HAP-1 (cell line): ENCODE measurements around the gene PRXL2B.
"Not testable (repeated sequence)": the region's sequence is repeated elsewhere in the genome, so short reads cannot be mapped to it uniquely, and the experiment has no call there.

Source experiments
- DNase-seq, 2 experiments: peaks; one replicate each; pipeline ENCODE4 v3.0.0-alpha.2; 2016 to 2020; ENCODE audit warnings: low spot score in 2 of 2
- H3K27me3 ChIP-seq: fragments of 250-450 bp; sonication (Bioruptor Pico); 2 replicates; pipeline ENCODE4 v1.5.1; 2020; ENCODE audit warnings: low read depth, mild to moderate bottlenecking, moderate library complexity
- H3K36me3 ChIP-seq: fragments of 250-450 bp; sonication (Bioruptor Pico); replicated peaks from 2 replicates; pipeline ENCODE4 v1.5.1; 2020; ENCODE audit warnings: mild to moderate bottlenecking
- H3K4me1 ChIP-seq: fragments of 250-450 bp; sonication (Bioruptor Pico); 2 replicates; pipeline ENCODE4 v1.5.1; 2020; ENCODE audit warnings: mild to moderate bottlenecking
- H3K4me3 ChIP-seq: fragments of 250-450 bp; sonication (Bioruptor Pico); 2 replicates; pipeline ENCODE4 v1.5.1; 2020; ENCODE audit warnings: mild to moderate bottlenecking, moderate library complexity
- H3K9me3 ChIP-seq: fragments of 250-450 bp; sonication (Bioruptor Pico); 2 replicates; pipeline ENCODE4 v1.5.1; 2020; ENCODE audit warnings: mild to moderate bottlenecking, moderate library complexity
- in situ Hi-C: fragments of 300-500 bp; cut with MboI; formaldehyde crosslinking; loops from 3 replicates; pipeline ENCODE4 v1.14.3; 2020; ENCODE audit warnings: low sequenced_read_pairs, inconsistent platforms, mixed read lengths

The PRXL2B gene

DNA sequence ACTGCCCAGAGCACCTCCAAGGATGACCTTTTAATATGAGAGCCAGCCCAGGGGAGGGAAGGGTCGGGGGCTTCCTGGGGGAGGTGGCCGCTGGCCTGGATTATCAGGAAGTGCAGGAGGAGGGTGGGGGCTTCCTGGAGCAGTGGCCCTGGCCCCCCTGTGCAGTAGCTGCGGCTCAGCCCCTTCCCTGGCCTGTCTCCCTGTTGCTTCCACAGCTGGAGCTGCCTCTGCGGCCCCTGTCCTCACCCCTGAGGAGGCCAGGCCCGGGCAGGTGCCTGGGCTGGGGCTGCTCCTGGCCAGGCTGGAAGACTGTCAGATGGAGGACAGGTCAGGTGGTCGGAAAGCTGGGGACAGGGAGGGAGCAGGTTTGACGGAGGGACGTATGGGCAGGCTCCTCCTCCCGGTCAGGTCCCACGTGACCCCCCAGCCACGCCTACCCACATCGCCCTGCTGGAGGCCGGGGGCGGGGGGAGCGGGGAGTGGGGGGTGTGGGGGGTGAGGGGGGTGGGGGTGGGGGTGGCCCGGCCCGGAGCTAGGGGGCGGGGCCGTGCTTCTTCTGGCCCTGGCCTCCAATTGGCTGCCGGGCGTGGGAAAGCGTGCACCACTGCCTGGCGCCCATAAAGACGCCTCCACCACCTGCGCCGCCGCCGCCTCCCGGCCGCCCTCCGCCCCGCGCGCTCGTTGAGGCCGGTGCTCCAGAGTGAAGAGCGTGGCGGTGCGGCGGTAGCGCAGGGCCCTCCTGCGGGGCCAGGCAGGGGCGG is 40.6 kb upstream of the PRXL2B start:
- H3K27me3 ChIP-seq = no peaks in the 10 kb centered on the region
- peaks cover 45% of the 10 kb centered on the region for H3K4me1 ChIP-seq
- H3K9me3 ChIP-seq = no peaks in the 10 kb centered on the region
- no peaks in the 10 kb centered on the region for H3K36me3 ChIP-seq
- H3K4me3 ChIP-seq = peak overlapping the region; percentile 37
- DNase-seq = peak; percentile 88 to 96
- in situ Hi-C loops = loop anchor here (5.0 kb wide), 1 partner anchor 134 kb away; the partner anchor contains the start of gene PEX10

DNA sequence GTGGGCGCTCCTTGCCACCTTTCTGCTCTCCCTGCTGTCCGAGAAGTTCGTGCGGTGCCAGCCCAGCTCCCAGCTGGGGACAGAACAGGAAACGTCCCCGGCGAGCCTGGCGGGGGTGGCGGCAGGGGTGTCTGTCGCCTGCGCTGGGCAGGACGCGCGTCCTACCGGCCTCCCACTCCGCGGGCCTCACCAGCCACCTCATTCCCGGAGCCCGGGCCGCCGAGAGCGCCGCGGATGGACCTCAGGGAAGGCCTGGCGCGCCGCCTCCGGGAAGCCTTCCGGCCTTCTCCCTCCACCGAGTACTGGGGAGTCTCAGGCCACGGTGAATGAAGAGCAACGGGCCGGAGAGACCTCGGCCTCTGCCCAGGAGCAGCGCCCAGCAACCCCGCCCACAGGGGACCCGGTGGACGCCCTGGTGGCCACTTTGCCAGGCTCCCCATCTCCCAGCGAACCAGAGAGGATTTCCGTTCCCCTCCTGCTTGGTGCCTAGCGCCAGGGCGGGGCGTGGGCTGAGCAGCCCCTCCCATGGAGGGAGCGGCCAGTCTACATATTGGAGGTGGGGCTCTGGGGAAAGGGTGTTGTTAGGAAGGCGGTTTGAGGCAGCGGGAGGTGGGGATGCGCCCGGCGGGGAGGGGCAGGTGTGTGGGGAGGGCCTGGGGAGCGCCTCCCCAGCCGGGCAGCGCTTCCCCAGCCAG is 39.9 kb upstream of the PRXL2B start:
- in situ Hi-C loops = loop anchor here (5.0 kb wide), 1 partner anchor 134 kb away; the partner anchor contains the start of gene PEX10
- Histone ChIP-seq H3K4me1 (peaks cover 43% of the 10 kb centered on the region), H3K4me3 (peak overlapping the region; percentile 37), H3K9me3 (no peaks in the 10 kb centered on the region), H3K36me3 (no peaks in the 10 kb centered on the region), H3K27me3 (no peaks in the 10 kb centered on the region)
- DNase-seq = peak; percentile 83 to 92

DNA sequence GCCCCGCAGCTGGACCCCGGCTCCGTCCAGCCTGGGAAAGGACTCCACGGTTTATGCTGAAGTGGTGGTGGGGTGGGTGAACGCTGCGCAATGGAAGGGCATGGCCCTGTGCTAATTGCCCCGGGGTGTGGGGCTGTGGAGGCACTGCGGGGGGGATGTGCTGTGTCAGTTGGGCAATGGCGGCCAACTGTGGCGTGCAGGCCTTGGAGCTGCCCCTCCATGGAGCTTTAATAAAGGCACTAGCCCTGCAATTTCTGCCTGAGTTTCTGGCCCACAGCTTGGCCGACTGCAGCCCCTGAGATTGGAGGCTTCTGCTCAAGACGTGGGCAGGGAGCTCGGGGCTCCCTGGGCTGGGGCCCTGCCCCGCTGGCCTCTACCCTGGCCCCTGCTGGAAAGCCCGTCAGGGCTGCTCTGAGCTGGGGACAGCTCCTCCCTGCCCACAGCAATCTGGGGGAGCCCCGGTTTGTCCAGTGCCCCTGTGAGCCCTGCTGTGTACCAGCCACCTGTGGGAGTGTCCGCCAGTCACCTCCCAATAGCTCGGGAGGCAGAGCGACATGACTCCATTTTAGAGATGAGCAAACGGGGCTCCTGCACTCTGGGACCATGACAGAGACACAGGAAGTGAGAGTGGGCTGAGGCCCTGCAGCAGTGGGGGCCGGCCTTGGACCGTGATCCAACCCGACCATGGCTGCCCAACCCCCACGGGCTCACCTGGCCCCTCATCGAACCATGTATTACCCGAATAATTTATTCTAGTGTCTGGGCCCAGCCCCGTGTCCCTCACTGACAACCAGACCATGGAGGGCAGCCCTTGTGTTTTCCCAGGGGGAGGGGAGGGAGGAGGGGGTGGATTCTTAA is 39.1 kb upstream of the PRXL2B start:
- Histone ChIP-seq H3K9me3 (no peaks in the 10 kb centered on the region), H3K27me3 (no peaks in the 10 kb centered on the region), H3K36me3 (no peaks in the 10 kb centered on the region), H3K4me3 (peak overlapping the region; percentile 37), H3K4me1 (peaks cover 43% of the 10 kb centered on the region)
- DNase-seq = no peak
- in situ Hi-C loops = loop anchor here (5.0 kb wide), 1 partner anchor 135 kb away; the partner anchor contains the start of gene PEX10

DNA sequence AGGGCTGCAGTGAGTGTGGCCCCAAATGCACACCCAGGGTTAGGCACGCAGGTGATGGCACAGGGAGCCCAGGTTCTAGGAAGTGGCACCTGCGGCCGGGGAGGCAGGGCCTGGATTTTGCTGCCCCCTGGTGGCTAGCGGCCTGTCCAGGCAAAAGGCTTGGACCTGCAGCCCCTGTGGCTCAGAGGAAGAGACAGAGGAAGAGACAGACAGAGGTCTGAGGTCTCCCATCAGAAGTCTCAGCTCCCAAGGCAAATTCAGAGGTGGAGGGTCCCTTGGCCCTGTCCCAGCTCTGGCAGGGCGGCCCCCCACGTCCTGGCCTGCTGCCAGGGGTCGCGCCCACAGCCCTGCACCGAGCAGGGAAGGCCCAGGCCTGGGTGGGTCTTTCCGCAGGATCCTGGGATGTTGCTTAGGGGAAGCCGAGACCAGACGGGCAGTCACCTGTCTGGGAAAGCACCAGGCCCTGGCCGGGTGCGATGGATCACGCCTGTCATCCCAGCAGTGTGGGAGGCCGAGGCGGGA is 38.4 kb upstream of the PRXL2B start:
- no peaks in the 10 kb centered on the region for H3K27me3 ChIP-seq
- peak; percentile 58 to 89 for DNase-seq
- peaks cover 43% of the 10 kb centered on the region for H3K4me1 ChIP-seq
- in situ Hi-C loops = loop anchor here (5.0 kb wide), 1 partner anchor 136 kb away; the partner anchor contains the start of gene PEX10
- H3K36me3 ChIP-seq = no peaks in the 10 kb centered on the region
- H3K9me3 ChIP-seq = no peaks in the 10 kb centered on the region
- no peak overlapping the region for H3K4me3 ChIP-seq

DNA sequence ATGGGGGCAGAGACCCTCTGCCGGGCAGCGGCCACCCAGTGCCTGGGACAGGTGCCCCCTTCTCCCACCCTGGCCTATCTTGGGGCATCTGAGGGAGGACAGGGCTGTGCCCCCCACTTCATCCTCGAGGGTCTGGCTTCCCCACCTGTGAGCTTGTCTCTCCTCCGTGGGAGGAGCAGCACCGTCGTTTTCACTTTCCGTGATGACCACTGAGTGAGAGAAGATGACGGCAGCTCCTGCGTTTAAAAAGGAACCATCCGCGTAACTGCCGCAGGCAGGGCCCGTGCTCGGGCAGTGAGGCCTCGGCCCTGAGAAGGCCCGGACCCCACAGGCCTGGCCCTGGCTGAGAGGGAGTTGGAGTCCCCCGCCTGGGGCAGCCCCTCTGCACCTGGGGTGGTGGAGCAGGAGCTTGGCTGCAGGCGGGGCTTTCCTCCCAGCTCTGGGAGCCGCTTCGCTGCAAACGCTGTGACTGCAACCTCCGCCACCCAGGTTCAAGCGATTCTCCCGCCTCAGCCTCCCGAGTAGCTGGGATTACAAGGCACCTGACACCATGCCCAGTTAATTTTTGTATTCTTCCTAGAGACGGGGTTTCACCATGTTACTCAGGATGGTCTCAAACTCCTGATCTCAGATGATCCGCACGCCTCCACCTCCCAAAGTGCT is 37.1 kb upstream of the PRXL2B start:
- in situ Hi-C loops = loop anchor here (5.0 kb wide), 1 partner anchor 137 kb away; the partner anchor contains the start of gene PEX10
- not testable (repeated sequence) for H3K4me3 ChIP-seq, H3K27me3 ChIP-seq, DNase-seq, H3K36me3 ChIP-seq, H3K9me3 ChIP-seq
- peaks cover 32% of the 10 kb centered on the region for H3K4me1 ChIP-seq

DNA sequence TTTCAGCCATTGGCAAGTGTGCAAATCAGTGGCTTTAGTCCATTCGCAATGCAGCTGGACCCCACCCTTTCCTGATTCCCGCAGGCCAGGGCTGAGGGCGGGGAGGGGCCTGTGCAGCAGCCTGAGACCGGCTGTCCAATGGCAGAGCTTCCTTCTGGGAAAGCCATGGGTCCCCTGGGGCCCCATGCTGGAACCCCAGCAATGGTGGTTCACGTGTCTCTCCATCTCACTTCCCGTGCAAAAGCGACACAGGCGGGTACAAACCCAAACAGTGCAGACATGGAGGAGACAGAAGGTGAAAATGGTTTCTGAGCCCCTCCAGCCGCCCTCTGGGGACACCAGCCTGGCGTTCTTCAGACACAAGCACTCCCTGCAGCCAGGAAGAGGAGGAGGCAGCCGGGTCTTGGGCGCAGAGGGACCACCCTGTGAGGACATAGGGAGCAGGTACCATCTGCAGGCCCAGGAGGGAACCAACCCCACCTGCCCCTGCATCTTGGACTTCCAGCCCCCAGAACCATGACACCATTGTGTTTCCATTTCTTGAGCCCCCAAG is 36.2 kb upstream of the PRXL2B start:
- H3K27me3 ChIP-seq, H3K36me3 ChIP-seq, in situ Hi-C loops, DNase-seq, H3K9me3 ChIP-seq, H3K4me3 ChIP-seq: not testable (repeated sequence)
- peaks cover 24% of the 10 kb centered on the region for H3K4me1 ChIP-seq

DNA sequence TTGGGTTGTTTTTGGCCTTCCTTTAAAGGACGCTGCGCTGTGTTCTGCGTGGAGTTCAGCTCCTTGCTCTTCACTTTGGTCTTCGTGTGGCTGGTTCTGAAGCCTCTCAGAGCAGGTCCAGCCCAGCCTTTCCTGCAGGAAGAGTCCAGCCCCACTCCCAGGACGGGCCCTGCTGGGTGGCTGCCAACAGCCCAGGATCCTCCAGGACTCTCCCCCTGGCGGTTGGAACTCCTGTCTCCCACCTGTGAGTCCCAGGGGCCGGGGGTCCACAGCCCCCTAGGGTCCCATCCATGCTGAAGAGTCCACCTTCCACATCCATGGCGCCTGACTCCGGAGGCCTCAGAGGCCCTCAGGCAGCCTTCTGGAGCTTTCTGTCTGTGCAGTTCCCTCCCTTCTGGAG is 35.0 kb upstream of the PRXL2B start:
- DNase-seq, H3K9me3 ChIP-seq, H3K4me3 ChIP-seq, in situ Hi-C loops, H3K36me3 ChIP-seq, H3K27me3 ChIP-seq: not testable (repeated sequence)
- peaks cover 15% of the 10 kb centered on the region for H3K4me1 ChIP-seq

DNA sequence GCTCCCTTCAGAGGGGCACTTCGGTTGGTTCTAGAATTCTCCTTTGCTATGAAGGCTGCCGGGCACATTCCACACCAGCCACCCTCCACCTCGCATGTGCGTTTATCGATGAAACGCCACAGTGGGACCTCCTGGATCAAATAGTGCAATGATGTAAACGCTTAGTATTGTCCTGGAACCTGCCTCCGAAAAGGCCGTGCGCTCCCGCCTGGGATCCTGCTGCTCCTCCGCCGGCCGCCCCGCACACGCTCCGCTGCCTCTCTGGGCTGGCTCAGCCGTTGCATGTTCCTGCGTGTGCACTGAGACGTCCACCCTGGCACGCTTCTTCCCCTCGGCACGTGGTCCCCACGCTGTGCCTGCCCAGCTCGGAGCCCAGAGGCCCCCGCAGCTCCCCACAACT is 34.4 kb upstream of the PRXL2B start:
- no peak for DNase-seq

DNA sequence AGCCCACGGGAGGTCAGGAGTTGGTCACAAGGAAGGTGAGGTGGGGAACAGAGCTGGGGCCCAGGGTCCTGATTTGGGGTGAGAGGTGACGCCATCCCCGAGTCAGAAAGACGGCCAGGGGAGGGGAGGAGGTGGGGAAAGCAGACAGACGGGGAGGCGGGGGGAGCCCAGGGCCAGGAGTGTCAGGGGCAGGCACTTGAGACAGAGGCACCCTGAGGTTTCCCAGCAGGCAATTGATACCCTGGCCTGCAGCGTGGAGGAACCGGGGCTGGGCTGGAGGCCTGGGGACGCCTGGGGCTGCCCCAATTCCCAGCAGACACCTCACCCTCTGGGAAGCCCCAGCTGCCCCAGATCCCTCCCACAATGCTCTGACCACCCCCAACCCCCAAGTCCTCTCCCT is 33.5 kb upstream of the PRXL2B start:
- H3K36me3 ChIP-seq, in situ Hi-C loops, H3K27me3 ChIP-seq, DNase-seq, H3K4me3 ChIP-seq, H3K9me3 ChIP-seq, H3K4me1 ChIP-seq: not testable (repeated sequence)

More for the DNA sequence above, 34.4 kb upstream of the PRXL2B start:
- H3K4me3 ChIP-seq = no peak overlapping the region
- no peaks in the 10 kb centered on the region for H3K36me3 ChIP-seq
- H3K4me1 ChIP-seq = peaks cover 12% of the 10 kb centered on the region
- in situ Hi-C loops = no loop called here
- H3K27me3 ChIP-seq = no peaks in the 10 kb centered on the region
- H3K9me3 ChIP-seq = no peaks in the 10 kb centered on the region

DNA sequence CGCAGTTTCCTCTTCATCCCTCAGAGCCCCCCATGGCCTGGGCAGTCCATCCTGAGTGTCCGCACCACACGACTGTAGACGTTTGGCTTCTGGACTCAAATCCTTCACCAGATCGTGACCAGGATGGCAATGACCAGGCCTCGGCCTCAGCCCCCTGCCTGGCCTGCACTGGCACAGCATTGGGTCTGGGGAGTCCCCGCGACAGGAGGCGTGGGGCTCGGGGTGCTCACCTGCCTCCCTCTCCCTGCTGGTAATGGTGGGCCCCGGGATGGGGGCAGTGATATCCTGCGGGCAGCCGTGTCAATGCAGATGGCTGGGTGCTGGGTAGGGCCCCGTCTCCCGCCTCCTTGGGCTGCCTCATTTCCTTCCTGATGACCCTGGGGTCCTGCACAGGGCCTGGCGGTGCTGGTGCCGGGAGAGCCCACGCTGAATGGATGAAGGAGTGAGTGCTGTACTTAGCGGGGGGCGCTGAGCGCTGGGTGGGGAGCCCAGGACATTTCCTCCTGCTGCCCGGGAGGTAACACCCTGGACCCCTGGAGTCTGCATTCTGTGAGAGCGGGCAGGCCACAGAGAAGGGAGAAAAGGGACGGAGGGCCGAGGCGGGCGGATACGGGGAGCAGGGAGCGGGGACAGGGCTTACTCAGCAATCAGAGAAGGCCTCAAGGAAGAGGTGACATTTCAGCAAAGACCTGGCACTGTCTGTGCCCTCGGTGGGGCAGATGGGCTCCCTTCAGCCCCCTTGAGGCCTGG is 32.5 kb upstream of the PRXL2B start:
- in situ Hi-C loops = no loop called here
- Histone ChIP-seq H3K4me3 (no peak overlapping the region), H3K4me1 (no peaks in the 10 kb centered on the region), H3K9me3 (no peaks in the 10 kb centered on the region), H3K27me3 (no peaks in the 10 kb centered on the region), H3K36me3 (no peaks in the 10 kb centered on the region)
- no peak for DNase-seq

DNA sequence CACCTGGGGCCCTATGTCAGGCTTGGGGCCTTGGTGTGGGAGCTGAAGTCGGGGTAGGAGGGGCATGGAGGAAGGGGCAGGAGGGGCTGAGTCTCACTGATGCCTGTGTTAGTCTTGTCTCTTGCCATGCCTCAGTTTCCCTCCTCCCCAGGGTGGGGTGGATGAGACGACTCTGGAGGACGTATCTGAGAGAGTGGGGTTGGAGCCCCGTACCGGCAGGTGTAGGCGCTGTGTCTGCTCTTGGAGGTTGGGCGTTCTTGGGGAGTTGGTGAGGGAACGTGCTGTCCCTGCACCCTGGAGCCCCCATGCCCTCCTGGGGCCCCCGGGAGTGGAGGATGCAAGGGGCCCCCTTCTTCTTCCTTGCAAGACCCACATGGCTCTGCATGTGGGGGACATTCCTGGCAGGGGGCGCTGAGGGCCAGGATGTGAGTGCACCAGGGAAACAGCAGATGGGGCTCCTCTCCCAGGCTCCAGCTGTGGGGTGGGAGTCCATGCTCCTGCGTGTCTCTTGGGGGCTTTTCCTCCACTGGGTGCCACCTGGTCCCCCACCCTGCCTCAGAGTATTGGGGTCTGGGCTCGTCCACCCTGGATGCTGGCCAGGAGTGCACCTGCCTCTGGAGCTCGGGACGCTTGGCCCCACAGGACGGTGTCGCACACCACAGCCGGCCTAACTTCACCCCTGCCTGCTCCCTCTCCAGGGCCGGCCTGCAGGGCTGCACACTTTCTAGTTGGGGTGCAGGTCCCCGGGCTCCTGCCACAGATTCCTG is 31.8 kb upstream of the PRXL2B start:
- no peaks in the 10 kb centered on the region for H3K27me3 ChIP-seq
- no peaks in the 10 kb centered on the region for H3K9me3 ChIP-seq
- DNase-seq = no peak
- H3K4me1 ChIP-seq = no peaks in the 10 kb centered on the region
- H3K36me3 ChIP-seq = no peaks in the 10 kb centered on the region
- no peak overlapping the region for H3K4me3 ChIP-seq
- in situ Hi-C loops = no loop called here
